H1 (cell line): ENCODE measurements around the gene DBF4. TPM values are rescaled to one million over a fixed set of nuclear protein-coding genes. Genes with fewer than 3 reads are reported as not detected.

Experiments
- CTCF ChIA-PET: fragments of 300-600 bp; sonication (Branson Sonifier 250); formaldehyde crosslinking; loops from one replicate; lab custom pipeline; 2021; ENCODE audit not compliant: partially characterized antibody; lab: Charles Lee
- POLR2A ChIA-PET: fragments of 300-600 bp; sonication (Branson Sonifier 250); formaldehyde crosslinking; loops from one replicate; lab custom pipeline; 2021; ENCODE audit warnings: inconsistent platforms; ENCODE audit not compliant: partially characterized antibody; lab: Charles Lee
- DNase-seq, 2 experiments: peaks; one replicate each; pipeline versions ENCODE4 v3.0.0 to v3.0.0-alpha.2; 2010 to 2022; ENCODE audit warnings: low spot score in 2 of 2, low read depth in 1 of 2, mixed read lengths in 1 of 2
- FAIRE-seq: peaks from 2 replicates; lab custom pipeline; 2011; peaks lifted over from hg19 to GRCh38; lab: Jason Lieb, UNC
- H2AFZ ChIP-seq: 2 replicates; pipeline ENCODE4 v1.8.1; 2012; ENCODE audit warnings: low read length, inconsistent platforms
- H2AK5ac ChIP-seq: 2 replicates; pipeline ENCODE4 v1.6.1; 2013; ENCODE audit warnings: low read depth, low read length
- H2BK120ac ChIP-seq: replicated peaks from 2 replicates; pipeline ENCODE3; 2013; ENCODE audit warnings: low read depth, low read length, inconsistent platforms
- H2BK12ac ChIP-seq: 2 replicates; pipeline ENCODE4 v1.6.1; 2013; ENCODE audit warnings: low read depth, low read length
- H2BK15ac ChIP-seq: 2 replicates; pipeline ENCODE4 v1.6.1; 2013; ENCODE audit warnings: low read length
- H2BK20ac ChIP-seq: 2 replicates; pipeline ENCODE4 v1.6.1; 2013; ENCODE audit warnings: low read length
- H2BK5ac ChIP-seq: 2 replicates; pipeline ENCODE4 v1.6.1; 2013; ENCODE audit warnings: low read depth, low read length
- H3K14ac ChIP-seq: 2 replicates; pipeline ENCODE4 v1.6.1; 2013; ENCODE audit warnings: inconsistent platforms; ENCODE audit not compliant: insufficient read length
- H3K18ac ChIP-seq: 2 replicates; pipeline ENCODE4 v1.6.1; 2013; ENCODE audit warnings: low read length; ENCODE audit errors: extremely low read depth
- H3K23ac ChIP-seq: 2 replicates; pipeline ENCODE4 v1.6.1; 2013; ENCODE audit warnings: inconsistent platforms; ENCODE audit not compliant: insufficient read length
- H3K23me2 ChIP-seq: 2 replicates; pipeline ENCODE4 v1.6.1; 2013; ENCODE audit warnings: low read depth, low read length
- H3K27ac ChIP-seq: 2 replicates; pipeline ENCODE4 v1.6.1; 2011; ENCODE audit warnings: low read depth, low read length, inconsistent platforms
- H3K27me3 ChIP-seq, 4 experiments: replicated peaks in 1 of 4; 1 replicate in 1 of 4; 2 replicates in 3 of 4; pipeline versions ENCODE4 v1.6.1 to v1.8.1; 2011 to 2013; ENCODE audit warnings: low read length in 3 of 4, mild to moderate bottlenecking in 3 of 4, inconsistent platforms in 2 of 4, mixed read lengths in 2 of 4, moderate library complexity in 1 of 4; ENCODE audit not compliant: control insufficient read depth in 3 of 4, insufficient read depth in 3 of 4; ENCODE audit errors: extremely low read depth in 1 of 4
- H3K36me3 ChIP-seq, 4 experiments: 2 replicates each; pipeline versions ENCODE4 v1.6.1 to v1.8.1; 2011 to 2013; ENCODE audit warnings: mild to moderate bottlenecking in 4 of 4, low read length in 3 of 4, moderate library complexity in 2 of 4, control low read depth in 1 of 4, inconsistent platforms in 1 of 4; ENCODE audit not compliant: insufficient read depth in 4 of 4, control insufficient read depth in 2 of 4
- H3K4ac ChIP-seq: replicated peaks from 2 replicates; pipeline ENCODE3; 2013; ENCODE audit warnings: low read length, low read depth, mixed read lengths, inconsistent platforms; ENCODE audit not compliant: insufficient read length
- H3K4me1 ChIP-seq, 4 experiments: replicated peaks in 1 of 4; 1 replicate in 1 of 4; 2 replicates in 3 of 4; pipeline versions ENCODE4 v1.6.1 to v1.8.1; 2011 to 2013; ENCODE audit warnings: low read length in 3 of 4, inconsistent platforms in 2 of 4, mixed read lengths in 1 of 4; ENCODE audit not compliant: insufficient read depth in 4 of 4, control insufficient read depth in 3 of 4
- H3K4me2 ChIP-seq, 2 experiments: 2 replicates each; pipeline versions ENCODE4 v1.6.1 to v1.8.1; 2011 to 2013; ENCODE audit warnings: low read depth in 2 of 2, low read length in 2 of 2, control low read depth in 1 of 2, inconsistent platforms in 1 of 2, mild to moderate bottlenecking in 1 of 2; ENCODE audit not compliant: insufficient read depth in 1 of 2
- H3K4me3 ChIP-seq, 4 experiments: fragments of 200-600, 300-600 bp in 1 of 4; sonication (generic), shearing (Covaris generic), sonication (Bioruptor Twin) in 1 of 4; 2 replicates each; pipeline versions ENCODE4 v1.5.1 to v1.8.1; 2011 to 2016; ENCODE audit warnings: low read length in 4 of 4, low read depth in 3 of 4, control low read depth in 2 of 4, inconsistent platforms in 2 of 4, mild to moderate bottlenecking in 2 of 4, mixed read lengths in 1 of 4, moderate library complexity in 1 of 4; ENCODE audit not compliant: insufficient read depth in 2 of 4; ENCODE audit errors: extremely low read depth in 1 of 4
- H3K56ac ChIP-seq: replicated peaks from 2 replicates; pipeline ENCODE3; 2013; ENCODE audit warnings: low read depth, mild to moderate bottlenecking, mixed read lengths, low read length, inconsistent platforms; ENCODE audit not compliant: insufficient read length
- H3K79me1 ChIP-seq: 2 replicates; pipeline ENCODE4 v1.6.1; 2013; ENCODE audit warnings: low read depth, low read length, control low read depth
- H3K79me2 ChIP-seq, 2 experiments: 2 replicates each; pipeline versions ENCODE4 v1.6.1 to v1.8.1; 2012 to 2013; ENCODE audit warnings: low read length in 2 of 2, mild to moderate bottlenecking in 2 of 2, inconsistent platforms in 1 of 2; ENCODE audit not compliant: insufficient read depth in 2 of 2, control insufficient read depth in 1 of 2
- H3K9ac ChIP-seq, 4 experiments: replicated peaks in 1 of 4; 1 replicate in 1 of 4; 2 replicates in 3 of 4; pipeline versions ENCODE4 v1.6.1 to v1.8.1; 2011 to 2013; ENCODE audit warnings: low read depth in 3 of 4, low read length in 3 of 4, control low read depth in 2 of 4, mild to moderate bottlenecking in 2 of 4, moderate library complexity in 2 of 4, inconsistent platforms in 1 of 4; ENCODE audit errors: extremely low read depth in 1 of 4
- H3K9me3 ChIP-seq, 2 experiments: 2 replicates each; pipeline versions ENCODE4 v1.6.1 to v1.8.1; 2012 to 2013; ENCODE audit warnings: mild to moderate bottlenecking in 2 of 2, moderate library complexity in 2 of 2, control low read depth in 1 of 2, inconsistent platforms in 1 of 2, low read depth in 1 of 2, low read length in 1 of 2, mixed read lengths in 1 of 2; ENCODE audit not compliant: insufficient read depth in 2 of 2
- H4K20me1 ChIP-seq, 2 experiments: replicated peaks in 1 of 2; 2 replicates each; pipeline versions ENCODE3 to v1.8.1; 2011 to 2013; ENCODE audit warnings: inconsistent platforms in 2 of 2, low read length in 2 of 2, mild to moderate bottlenecking in 1 of 2; ENCODE audit not compliant: insufficient read depth in 2 of 2, control insufficient read depth in 1 of 2
- H4K5ac ChIP-seq: 2 replicates; pipeline ENCODE4 v1.6.1; 2013; ENCODE audit warnings: low read length, low read depth, mixed read lengths, inconsistent platforms; ENCODE audit not compliant: insufficient read length
- H4K8ac ChIP-seq: 2 replicates; pipeline ENCODE4 v1.8.0; 2013; ENCODE audit warnings: mild to moderate bottlenecking, moderate library complexity, low read length, inconsistent platforms; ENCODE audit not compliant: insufficient read depth; ENCODE audit errors: extremely low read depth
- H4K91ac ChIP-seq: replicated peaks from 2 replicates; pipeline ENCODE3; 2013; ENCODE audit warnings: low read length, mixed read lengths, inconsistent platforms; ENCODE audit not compliant: insufficient read length
- MAX ChIP-seq: IDR thresholded peaks from 2 replicates; pipeline ENCODE4 v1.6.1; 2012; ENCODE audit warnings: inconsistent platforms
- WGBS, 2 experiments: shearing (Covaris generic) in 1 of 2; methylation state at CpG; one replicate each; pipeline versions ENCODE4 v1.1.6 to v1.1.7; 2013 to 2015; ENCODE audit warnings: low lambda C conversion rate in 2 of 2, mixed read lengths in 2 of 2, inconsistent platforms in 1 of 2, low coverage in 1 of 2, missing lambda C conversion rate in 1 of 2; ENCODE audit not compliant: insufficient replicate concordance in 2 of 2, insufficient coverage in 1 of 2, insufficient read length in 1 of 2; ENCODE audit errors: extremely low coverage in 1 of 2, missing lambda C conversion rate in 1 of 2; 5-methylcytosine and 5-hydroxymethylcytosine counted together
- polyA plus RNA-seq, 7 experiments: library from polyadenylated mRNA; depleted of rRNA in 3 of 7; stranded (reverse) in 5 of 7; unstranded in 2 of 7; fragments of >200 nt in 5 of 7; fragments of 200-250 nt in 2 of 7; gene quantifications; 1 replicate in 5 of 7; 2 replicates in 1 of 7; 4 replicates in 1 of 7; pipeline versions ENCODE4 v1.2.1 to v1.2.3, GENCODE V29; 2011 to 2013; ENCODE audit warnings: missing spikeins in 2 of 7, mixed read lengths in 2 of 7
- total RNA-seq: library from RNA; stranded (reverse); fragmentation: NEBNext Ultra II Directional; extraction: Animal tissue kit (Norgen Biotek cat#: 25700); gene quantifications from 2 replicates; pipeline ENCODE4 v1.2.1, GENCODE V29; 2021

Gene DBF4
- total and polyA plus RNA-seq, 2 of the 8 experiments (the other 6 are each of a cell fraction or from before 2014, with no cell fraction given): 8.7 to 82.4 TPM

DNA sequence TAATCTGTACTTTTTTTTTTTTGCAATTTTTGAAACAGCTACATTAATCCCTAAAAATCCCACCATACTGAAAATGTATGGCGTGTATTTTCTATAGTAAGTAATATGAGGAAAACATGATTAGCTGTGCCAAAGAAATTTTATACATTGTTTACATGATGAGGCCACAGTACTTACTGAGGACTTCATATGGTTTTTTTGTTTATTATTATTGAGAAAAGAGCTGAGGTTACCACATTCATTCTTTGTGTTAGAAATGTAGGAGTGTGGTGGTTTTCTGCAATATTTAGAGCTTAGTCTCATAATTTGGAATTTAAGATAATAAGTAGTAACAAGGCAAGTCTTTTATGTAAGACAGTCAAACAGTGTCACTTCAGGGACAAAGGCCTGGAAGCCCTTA, 45.2 kb upstream of the DBF4 start:
- Histone ChIP-seq H3K23me2 (no peaks in the 10 kb centered on the region), H4K91ac (no peak overlapping the region), H3K18ac (no peak overlapping the region), H3K4ac (no peak overlapping the region), H2BK12ac (no peak overlapping the region), H3K79me1 (no peaks in the 10 kb centered on the region), H3K36me3 (peaks cover 0 to 5% (median 0%) of the 10 kb centered on the region in 4 experiments; a peak in 1 of 8 replicates), H3K4me2 (no peak overlapping the region), H3K9me3 (peaks cover 0 to 6% of the 10 kb centered on the region in 2 experiments; a peak in 1 of 4 replicates), H3K27me3 (no peaks in the 10 kb centered on the region), H3K4me3 (no peak overlapping the region), H3K23ac (no peak overlapping the region), H2AK5ac (no peak overlapping the region), H2BK120ac (no peak overlapping the region), H3K79me2 (no peaks in the 10 kb centered on the region), H4K8ac (no peak overlapping the region), H2BK20ac (no peak overlapping the region), H3K4me1 (no peaks in the 10 kb centered on the region), H3K27ac (no peak overlapping the region), H3K14ac (no peak overlapping the region), H3K56ac (no peak overlapping the region), H4K20me1 (no peaks in the 10 kb centered on the region), H2BK5ac (no peak overlapping the region), H2AFZ (no peak overlapping the region), H4K5ac (no peak overlapping the region), H2BK15ac (no peak overlapping the region), H3K9ac (no peak overlapping the region)
- ChIA-PET CTCF (no interaction called here), POLR2A (no interaction called here)
- no peak for FAIRE-seq
- WGBS, 2 experiments: 82% methylated on average over 1 of the region's 1 CpG; no CpG with 5 or more reads in 1 of the 2 experiments
- no peak for TF ChIP-seq MAX
- DNase-seq: no peak
